Ovary (tissue), 3 donors: ENCODE data around the gene MTF1.

Experiments
- CTCF ChIP-seq, 3 donors: fragments of 450-650 bp in 2 of 3; fragments of 200-600 bp in 1 of 3; IDR thresholded peaks; one replicate each; pipeline versions ENCODE4 v1.5.1 to v1.8.0; 2016 to 2022; ENCODE audit warnings: antibody characterized with exemption in 3 of 3, mild to moderate bottlenecking in 1 of 3
- POLR2A ChIP-seq: fragments of 450-650 bp; IDR thresholded peaks from one replicate; pipeline ENCODE4 v1.6.1; 2017; ENCODE audit warnings: antibody characterized with exemption, mild to moderate bottlenecking, moderate library complexity
- donor health status: DM: no; HTN: no; CAD: no.

- no peak for TF ChIP-seq CTCF (IDR thresholded peaks at IDR 0.05)
- TF ChIP-seq POLR2A: no peak
These were observed 14.9 kb downstream of the MTF1 start for GRCh38 chr1:37844536-37844935.
